Mesenchymal stem cell (in vitro differentiated cells and primary cell): ENCODE data around the gene KCND2.
A peak's percentile ranks its signal among the peaks of the same experiment; 100 is the strongest.

Experiments used
- DNase-seq: peaks from one replicate; pipeline ENCODE4 v3.0.0-alpha.2; 2013
- H2AFZ ChIP-seq: one replicate; pipeline ENCODE4 v1.6.1; 2013; ENCODE audit warnings: low read depth, mild to moderate bottlenecking, control low read depth, inconsistent platforms, low read length, moderate library complexity
- H2AK5ac ChIP-seq: 2 replicates; pipeline ENCODE4 v1.6.1; 2013; ENCODE audit warnings: low read length, moderate library complexity, mild to moderate bottlenecking, inconsistent platforms; ENCODE audit not compliant: severe bottlenecking
- H2BK120ac ChIP-seq: one replicate; pipeline ENCODE4 v1.6.1; 2013; ENCODE audit warnings: low read depth, mild to moderate bottlenecking, inconsistent platforms, low read length, moderate library complexity
- H2BK12ac ChIP-seq, 2 experiments: one replicate each; pipeline ENCODE4 v1.6.1; 2013; ENCODE audit warnings: inconsistent platforms in 2 of 2, low read length in 2 of 2, mild to moderate bottlenecking in 2 of 2, moderate library complexity in 2 of 2, control low read depth in 1 of 2
- H2BK15ac ChIP-seq: one replicate; pipeline ENCODE4 v1.6.1; 2013; ENCODE audit warnings: mild to moderate bottlenecking, low read depth, inconsistent platforms; ENCODE audit not compliant: poor library complexity, severe bottlenecking
- H2BK5ac ChIP-seq: 2 replicates; pipeline ENCODE4 v1.6.1; 2013; ENCODE audit warnings: low read depth, mild to moderate bottlenecking, low read length, control low read depth, inconsistent platforms; ENCODE audit not compliant: poor library complexity, severe bottlenecking
- H3K14ac ChIP-seq, 2 experiments: one replicate each; pipeline ENCODE4 v1.6.1; 2013; ENCODE audit warnings: inconsistent platforms in 2 of 2, low read length in 2 of 2, control low read depth in 1 of 2, mild to moderate bottlenecking in 1 of 2, moderate library complexity in 1 of 2
- H3K18ac ChIP-seq, 2 experiments: one replicate each; pipeline ENCODE4 v1.6.1; 2013; ENCODE audit warnings: inconsistent platforms in 2 of 2, low read length in 2 of 2, control low read depth in 1 of 2, low read depth in 1 of 2, mild to moderate bottlenecking in 1 of 2
- H3K23ac ChIP-seq, 2 experiments: one replicate each; pipeline ENCODE4 v1.6.1; 2013; ENCODE audit warnings: inconsistent platforms in 2 of 2, low read length in 2 of 2, mild to moderate bottlenecking in 2 of 2, moderate library complexity in 2 of 2, control low read depth in 1 of 2
- H3K27ac ChIP-seq: 2 replicates; pipeline ENCODE4 v1.5.1; 2013; ENCODE audit warnings: mild to moderate bottlenecking, moderate library complexity, low read length, control low read depth, inconsistent platforms; ENCODE audit not compliant: poor library complexity, severe bottlenecking
- H3K27me3 ChIP-seq, 2 experiments: 2 replicates each; pipeline versions ENCODE4 v1.6.1 to v1.7.0; 2013; ENCODE audit warnings: low read length in 2 of 2, mild to moderate bottlenecking in 2 of 2, moderate library complexity in 2 of 2, control low read depth in 1 of 2, inconsistent platforms in 1 of 2; ENCODE audit not compliant: control insufficient read depth in 1 of 2, insufficient read depth in 1 of 2
- H3K36me3 ChIP-seq, 2 experiments: 2 replicates each; pipeline versions ENCODE4 v1.6.1 to v1.7.0; 2013; ENCODE audit warnings: low read length in 2 of 2, control low read depth in 1 of 2, inconsistent platforms in 1 of 2, low read depth in 1 of 2, mild to moderate bottlenecking in 1 of 2; ENCODE audit not compliant: insufficient read depth in 2 of 2, control insufficient read depth in 1 of 2
- H3K4ac ChIP-seq, 2 experiments: one replicate each; pipeline ENCODE4 v1.6.1; 2013; ENCODE audit warnings: inconsistent platforms in 2 of 2, low read length in 2 of 2, mild to moderate bottlenecking in 2 of 2, moderate library complexity in 2 of 2, control low read depth in 1 of 2, low read depth in 1 of 2
- H3K4me1 ChIP-seq: 2 replicates; pipeline ENCODE4 v1.6.1; 2013; ENCODE audit warnings: low read depth, low read length, control low read depth; ENCODE audit not compliant: control insufficient read depth, insufficient read depth
- H3K4me2 ChIP-seq: 2 replicates; pipeline ENCODE4 v1.6.1; 2013; ENCODE audit warnings: low read length, mild to moderate bottlenecking, inconsistent platforms; ENCODE audit not compliant: poor library complexity, severe bottlenecking
- H3K4me3 ChIP-seq, 2 experiments: 2 replicates each; pipeline versions ENCODE4 v1.5.1 to v1.7.0; 2013; ENCODE audit warnings: low read length in 2 of 2, mild to moderate bottlenecking in 2 of 2, control low read depth in 1 of 2, low read depth in 1 of 2; ENCODE audit not compliant: insufficient read depth in 1 of 2
- H3K79me1 ChIP-seq: replicated peaks from 2 replicates; pipeline ENCODE4 v1.6.1; 2013; ENCODE audit warnings: mild to moderate bottlenecking, control low read depth, low read length, inconsistent platforms; ENCODE audit not compliant: poor library complexity, severe bottlenecking
- H3K9ac ChIP-seq: 2 replicates; pipeline ENCODE4 v1.7.0; 2013; ENCODE audit warnings: mild to moderate bottlenecking, low read length, moderate library complexity
- H3K9me3 ChIP-seq: 2 replicates; pipeline ENCODE4 v1.7.0; 2013; ENCODE audit warnings: mild to moderate bottlenecking, low read length; ENCODE audit not compliant: control insufficient read depth
- H4K8ac ChIP-seq: one replicate; pipeline ENCODE4 v1.6.1; 2013; ENCODE audit warnings: inconsistent platforms, mild to moderate bottlenecking, low read length, moderate library complexity
- H4K91ac ChIP-seq: one replicate; pipeline ENCODE4 v1.6.1; 2013; ENCODE audit warnings: mild to moderate bottlenecking, low read length, inconsistent platforms
- WGBS: methylation state at CpG from one replicate; pipeline ENCODE4 v1.1.7; 2013; ENCODE audit warnings: mixed read lengths; 5-methylcytosine and 5-hydroxymethylcytosine counted together

Gene KCND2

DNA sequence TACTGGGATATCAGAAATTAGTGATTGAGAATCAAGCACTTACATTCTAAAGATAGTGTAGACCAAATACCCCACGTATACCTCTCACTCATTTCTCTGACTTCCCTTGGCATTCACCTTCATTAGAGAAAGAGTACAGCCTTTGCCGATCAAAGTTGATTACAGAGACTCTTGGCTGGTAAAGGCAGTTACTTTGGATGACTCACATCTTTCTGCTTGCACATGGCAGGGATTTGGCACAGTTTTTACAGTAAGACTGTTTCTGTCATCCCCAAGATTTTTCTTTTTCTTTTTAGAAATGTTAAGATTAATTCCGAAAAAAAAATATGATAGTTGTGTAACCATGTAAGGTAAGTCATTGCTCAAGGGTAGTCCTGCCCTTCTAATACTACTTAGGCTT, 442.0 kb downstream of the KCND2 start:
- no peak overlapping the region for H3K9ac ChIP-seq

DNA sequence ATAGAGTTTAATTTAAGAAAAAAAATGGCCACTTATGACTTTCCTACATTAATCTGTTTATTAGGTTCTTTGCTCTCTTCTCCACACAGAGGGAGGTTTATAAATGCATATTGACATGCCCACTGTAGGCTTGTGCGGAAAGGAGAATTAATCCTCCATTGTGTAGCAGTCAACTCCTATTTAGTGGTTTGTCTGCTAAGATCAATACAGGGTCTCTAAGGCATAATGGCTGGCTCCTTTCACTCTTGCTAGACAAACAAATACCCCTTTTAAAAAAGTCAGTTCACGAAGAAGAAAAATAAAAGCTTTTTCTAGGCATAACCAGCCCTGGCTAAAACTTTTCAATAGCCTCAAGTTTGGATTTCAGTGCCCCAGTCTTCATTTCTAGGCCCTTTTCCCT, 443.3 kb downstream of the KCND2 start:
- Histone ChIP-seq H2BK5ac (no peak overlapping the region), H3K23ac (no peak overlapping the region), H3K36me3 (no peaks in the 10 kb centered on the region), H3K27ac (no peak overlapping the region), H4K91ac (no peak overlapping the region), H2AK5ac (no peak overlapping the region), H2BK12ac (no peak overlapping the region), H2BK15ac (no peak overlapping the region), H3K4me2 (no peak overlapping the region), H3K4ac (no peak overlapping the region), H3K4me3 (no peak overlapping the region), H4K8ac (no peak overlapping the region), H3K27me3 (no peaks in the 10 kb centered on the region), H2AFZ (no peak overlapping the region), H2BK120ac (no peak overlapping the region), H3K9me3 (no peaks in the 10 kb centered on the region), H3K4me1 (no peaks in the 10 kb centered on the region), H3K14ac (no peak overlapping the region), H3K18ac (no peak overlapping the region), H3K79me1 (no peaks in the 10 kb centered on the region), H3K9ac (no peak overlapping the region)
- WGBS = 94% methylated on average over 2 of the region's 2 CpGs
- DNase-seq = no peak

More for the DNA sequence above, 442.0 kb downstream of the KCND2 start:
- H3K36me3 ChIP-seq = no peaks in the 10 kb centered on the region
- no peaks in the 10 kb centered on the region for H3K79me1 ChIP-seq
- no peak overlapping the region for H4K8ac ChIP-seq
- WGBS = 90% methylated on average over 2 of the region's 3 CpGs
- DNase-seq = no peak
- H3K4me1 ChIP-seq = no peaks in the 10 kb centered on the region
- H3K23ac ChIP-seq = no peak overlapping the region
- H3K14ac ChIP-seq = no peak overlapping the region
- H3K4me2 ChIP-seq = no peak overlapping the region
- H3K18ac ChIP-seq = no peak overlapping the region
- H2BK15ac ChIP-seq = no peak overlapping the region
- no peak overlapping the region for H3K27ac ChIP-seq
- H2BK5ac ChIP-seq = no peak overlapping the region
- H2AK5ac ChIP-seq = no peak overlapping the region
- no peak overlapping the region for H3K4me3 ChIP-seq
- no peak overlapping the region for H4K91ac ChIP-seq
- H3K9me3 ChIP-seq = no peaks in the 10 kb centered on the region
- no peak overlapping the region for H3K4ac ChIP-seq
- no peak overlapping the region for H2BK120ac ChIP-seq
- no peaks in the 10 kb centered on the region for H3K27me3 ChIP-seq
- no peak overlapping the region for H2BK12ac ChIP-seq
- no peak overlapping the region for H2AFZ ChIP-seq

DNA sequence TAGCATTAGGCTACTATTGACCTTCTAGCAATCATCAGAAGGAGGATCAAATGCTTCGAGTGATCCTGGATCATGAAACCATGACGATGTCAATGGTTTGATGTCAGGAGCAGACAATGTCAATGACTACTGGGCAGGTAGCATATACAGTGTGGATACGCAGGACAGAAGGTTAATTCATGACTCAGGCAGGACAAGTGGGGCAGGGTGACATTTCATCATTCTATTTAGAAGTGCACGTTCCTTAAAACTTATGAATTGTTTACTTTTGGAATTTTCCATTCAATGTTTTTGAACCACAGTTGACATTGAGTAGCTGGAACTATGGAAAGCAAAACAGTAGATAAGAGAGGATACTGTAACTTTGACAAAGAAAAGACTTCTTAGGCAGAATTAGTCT, 444.2 kb downstream of the KCND2 start:
- H4K8ac ChIP-seq = no peak overlapping the region
- no peak overlapping the region for H3K27ac ChIP-seq
- H3K79me1 ChIP-seq = no peaks in the 10 kb centered on the region
- no peak overlapping the region for H3K9ac ChIP-seq
- no peak overlapping the region for H2BK120ac ChIP-seq
- no peak overlapping the region for H2BK12ac ChIP-seq
- H3K9me3 ChIP-seq = no peaks in the 10 kb centered on the region
- 64% methylated on average over 3 of the region's 4 CpGs for WGBS
- no peak overlapping the region for H2BK5ac ChIP-seq
- H2AFZ ChIP-seq = no peak overlapping the region
- H3K4ac ChIP-seq = no peak overlapping the region
- no peaks in the 10 kb centered on the region for H3K27me3 ChIP-seq
- H3K36me3 ChIP-seq = no peaks in the 10 kb centered on the region
- DNase-seq = peak; percentile 42
- H2BK15ac ChIP-seq = no peak overlapping the region
- no peak overlapping the region for H3K23ac ChIP-seq
- H3K14ac ChIP-seq = no peak overlapping the region
- no peak overlapping the region for H3K18ac ChIP-seq
- no peak overlapping the region for H3K4me3 ChIP-seq
- H2AK5ac ChIP-seq = no peak overlapping the region
- H4K91ac ChIP-seq = no peak overlapping the region
- no peak overlapping the region for H3K4me2 ChIP-seq
- no peaks in the 10 kb centered on the region for H3K4me1 ChIP-seq

DNA sequence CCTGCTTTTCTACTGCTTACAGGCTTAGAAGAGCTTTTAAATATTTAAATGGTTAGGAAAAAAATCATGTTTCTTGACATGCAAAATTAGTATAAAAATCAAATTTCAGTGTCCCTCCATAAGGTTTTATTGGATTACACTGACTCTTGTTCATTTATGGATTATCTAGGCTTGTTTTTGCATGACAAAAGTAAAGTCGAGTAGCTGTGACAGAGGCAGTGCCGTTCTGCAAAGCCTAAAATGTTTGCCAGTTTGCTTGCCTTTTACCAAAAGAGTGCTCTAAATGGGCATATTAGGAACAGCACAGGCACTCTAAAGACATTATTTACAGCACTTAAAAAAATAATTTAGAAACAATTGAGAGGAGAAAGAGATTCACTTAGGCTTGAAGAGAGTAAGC, 445.4 kb downstream of the KCND2 start:
- H2BK12ac ChIP-seq = no peak overlapping the region
- no peak for DNase-seq
- H3K27me3 ChIP-seq = no peaks in the 10 kb centered on the region

More for the DNA sequence above, 445.4 kb downstream of the KCND2 start:
- Histone ChIP-seq H2BK120ac (no peak overlapping the region), H3K79me1 (no peaks in the 10 kb centered on the region), H3K36me3 (no peaks in the 10 kb centered on the region), H2BK15ac (no peak overlapping the region), H4K91ac (no peak overlapping the region), H2AFZ (no peak overlapping the region), H3K18ac (no peak overlapping the region), H3K4me3 (no peak overlapping the region), H3K23ac (no peak overlapping the region), H3K4me2 (no peak overlapping the region), H3K4me1 (no peaks in the 10 kb centered on the region), H4K8ac (no peak overlapping the region), H3K27ac (no peak overlapping the region), H3K4ac (no peak overlapping the region), H3K9me3 (no peaks in the 10 kb centered on the region), H3K14ac (no peak overlapping the region), H3K9ac (no peak overlapping the region), H2AK5ac (no peak overlapping the region), H2BK5ac (no peak overlapping the region)
- 72% methylated on average over 2 of the region's 2 CpGs for WGBS
